HL-60 (cell line): ENCODE results near the gene RSPO1.

Experiments used
- CTCF ChIP-seq: IDR thresholded peaks from one replicate; pipeline ENCODE4 v1.5.1; 2011; ENCODE audit warnings: low read length, control low read depth, inconsistent platforms; ENCODE audit not compliant: insufficient read depth
- GABPA ChIP-seq: IDR thresholded peaks from 2 replicates; pipeline ENCODE4 v1.6.1; 2012; ENCODE audit warnings: low read depth
- REST ChIP-seq: IDR thresholded peaks from 2 replicates; pipeline ENCODE4 v1.6.1; 2012; ENCODE audit warnings: low read depth; ENCODE audit not compliant: insufficient replicate concordance
- SPI1 ChIP-seq: IDR thresholded peaks from 2 replicates; pipeline ENCODE4 v1.6.1; 2012; ENCODE audit warnings: low read depth, mild to moderate bottlenecking, borderline replicate concordance

- no peak for TF ChIP-seq CTCF
- TF ChIP-seq SPI1: no peak
- TF ChIP-seq REST: no peak
- TF ChIP-seq GABPA: no peak
Observed at GRCh38 chr1:37574834-37575480, 59.7 kb downstream of the RSPO1 start.
